Activated naive CD4-positive, alpha-beta T cell treated with anti-CD3 and anti-CD28 coated beads, Interleukin-2, amount 10 ng/mL, durations not matched to agents 7 days and 5 days (primary cell): Measurements from ENCODE around the gene PCDHA7.
"Not testable (repeated sequence)": the region's sequence is repeated elsewhere in the genome, so short reads cannot be mapped to it uniquely, and the experiment has no call there.

Experiments
- CTCF ChIA-PET: fragments of 350-600 bp; sonication (Branson Sonifier 250); formaldehyde crosslinking; loops from one replicate; lab custom pipeline; 2021; ENCODE audit warnings: antibody characterized with exemption; lab: Charles Lee
- DNase-seq: peaks from one replicate; pipeline ENCODE4 v3.0.0-alpha.2; 2020
- H3K27ac Mint-ChIP-seq: one replicate; pipeline ENCODE4 v1.8.0; 2021; ENCODE audit warnings: mild to moderate bottlenecking, moderate library complexity, mixed read lengths
- H3K27me3 Mint-ChIP-seq: one replicate; pipeline ENCODE4 v1.8.0; 2021; ENCODE audit warnings: mild to moderate bottlenecking, mixed read lengths
- H3K36me3 Mint-ChIP-seq: one replicate; pipeline ENCODE4 v1.8.0; 2021; ENCODE audit warnings: mixed read lengths
- H3K4me1 Mint-ChIP-seq: one replicate; pipeline ENCODE4 v1.8.0; 2021; ENCODE audit warnings: mixed read lengths
- H3K4me3 Mint-ChIP-seq: one replicate; pipeline ENCODE4 v1.8.0; 2021; ENCODE audit warnings: mild to moderate bottlenecking, moderate library complexity, mixed read lengths
- H3K9me3 Mint-ChIP-seq: one replicate; pipeline ENCODE4 v1.8.0; 2021; ENCODE audit warnings: mixed read lengths

PCDHA7 gene, protein sequence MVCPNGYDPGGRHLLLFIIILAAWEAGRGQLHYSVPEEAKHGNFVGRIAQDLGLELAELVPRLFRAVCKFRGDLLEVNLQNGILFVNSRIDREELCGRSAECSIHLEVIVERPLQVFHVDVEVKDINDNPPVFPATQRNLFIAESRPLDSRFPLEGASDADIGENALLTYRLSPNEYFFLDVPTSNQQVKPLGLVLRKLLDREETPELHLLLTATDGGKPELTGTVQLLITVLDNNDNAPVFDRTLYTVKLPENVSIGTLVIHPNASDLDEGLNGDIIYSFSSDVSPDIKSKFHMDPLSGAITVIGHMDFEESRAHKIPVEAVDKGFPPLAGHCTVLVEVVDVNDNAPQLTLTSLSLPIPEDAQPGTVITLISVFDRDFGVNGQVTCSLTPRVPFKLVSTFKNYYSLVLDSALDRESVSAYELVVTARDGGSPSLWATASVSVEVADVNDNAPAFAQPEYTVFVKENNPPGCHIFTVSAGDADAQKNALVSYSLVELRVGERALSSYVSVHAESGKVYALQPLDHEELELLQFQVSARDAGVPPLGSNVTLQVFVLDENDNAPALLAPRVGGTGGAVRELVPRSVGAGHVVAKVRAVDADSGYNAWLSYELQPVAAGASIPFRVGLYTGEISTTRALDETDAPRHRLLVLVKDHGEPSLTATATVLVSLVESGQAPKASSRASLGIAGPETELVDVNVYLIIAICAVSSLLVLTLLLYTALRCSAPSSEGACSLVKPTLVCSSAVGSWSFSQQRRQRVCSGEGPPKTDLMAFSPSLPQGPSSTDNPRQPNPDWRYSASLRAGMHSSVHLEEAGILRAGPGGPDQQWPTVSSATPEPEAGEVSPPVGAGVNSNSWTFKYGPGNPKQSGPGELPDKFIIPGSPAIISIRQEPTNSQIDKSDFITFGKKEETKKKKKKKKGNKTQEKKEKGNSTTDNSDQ

DNA sequence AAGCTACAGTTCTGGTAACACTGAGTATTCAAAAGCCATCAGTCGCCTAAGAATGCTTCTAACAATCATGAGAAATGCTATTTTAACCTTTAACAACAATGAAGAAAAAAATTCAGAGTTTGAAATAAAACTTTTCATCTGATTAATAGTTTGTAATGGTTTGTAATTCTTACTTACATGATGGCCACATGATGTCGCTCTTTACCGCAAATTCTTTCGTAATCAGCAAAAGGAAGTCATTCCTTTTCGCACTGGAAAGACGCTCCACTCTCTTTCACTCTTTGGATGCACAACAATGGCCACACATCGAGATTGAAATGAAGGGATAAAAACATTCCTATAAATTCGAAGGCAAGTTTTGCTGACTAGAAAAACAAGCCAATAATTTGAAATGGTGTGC is at the start of gene PCDHA7:
Gene PCDHA7 (plus strand): TSS at position 277 of the 400 bp plus-strand sequence. CDS start 115 bp downstream, at position 392.
- H3K27ac Mint-ChIP-seq = peak within 1 kb of the TSS; percentile 24
- no peaks in the 10 kb centered on the region for H3K4me1 Mint-ChIP-seq
- peaks cover 14% of the 10 kb centered on the region for H3K27me3 Mint-ChIP-seq
- peaks cover 21% of the 10 kb centered on the region for H3K9me3 Mint-ChIP-seq
- CTCF ChIA-PET = no interaction called here
- no peak within 1 kb of the TSS for H3K4me3 Mint-ChIP-seq
- no peaks in the 10 kb centered on the region for H3K36me3 Mint-ChIP-seq
- DNase-seq = no peak

DNA sequence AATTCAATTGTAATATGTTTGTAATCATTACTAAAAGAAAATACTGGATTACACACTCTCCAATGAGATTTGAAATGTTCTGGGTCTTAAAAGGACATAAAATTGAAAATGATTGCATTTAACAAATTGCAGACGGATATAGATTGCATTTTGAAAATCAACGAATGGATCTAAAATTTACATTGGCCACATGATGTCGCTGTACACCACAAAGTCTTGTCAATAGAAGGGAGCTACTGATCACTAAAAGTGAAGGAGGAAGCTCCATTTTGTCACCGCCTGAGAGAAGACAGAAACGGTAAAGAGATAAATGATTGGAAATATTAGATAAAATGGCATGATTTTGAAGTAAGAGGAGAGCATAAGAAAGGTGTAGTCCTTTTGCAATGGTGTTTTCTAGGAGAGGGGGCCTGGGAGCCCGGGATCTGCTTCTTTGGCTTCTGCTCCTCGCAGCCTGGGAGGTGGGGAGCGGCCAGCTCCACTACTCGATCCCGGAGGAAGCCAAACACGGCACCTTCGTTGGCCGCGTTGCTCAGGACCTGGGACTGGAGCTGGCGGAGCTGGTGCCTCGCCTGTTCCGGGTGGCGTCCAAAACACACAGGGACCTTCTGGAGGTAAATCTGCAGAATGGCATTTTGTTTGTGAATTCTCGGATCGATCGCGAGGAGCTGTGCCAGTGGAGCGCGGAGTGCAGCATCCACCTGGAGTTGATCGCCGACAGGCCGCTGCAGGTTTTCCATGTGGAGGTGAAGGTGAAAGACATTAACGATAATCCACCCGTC is 48.0 kb upstream of the PCDHA7 start, which contains the start of gene PCDHA1:
Gene PCDHA1 (plus strand): TSS at position 236 of the 782 bp plus-strand sequence.
- no peak for DNase-seq
- CTCF ChIA-PET = no interaction called here
- no peaks in the 10 kb centered on the region for H3K4me1 Mint-ChIP-seq
- no peak within 1 kb of the TSS for H3K27ac Mint-ChIP-seq
- H3K4me3 Mint-ChIP-seq = no peak within 1 kb of the TSS
- H3K36me3 Mint-ChIP-seq = no peaks in the 10 kb centered on the region
- H3K27me3 Mint-ChIP-seq = peaks cover 20% of the 10 kb centered on the region
- peaks cover 43% of the 10 kb centered on the region for H3K9me3 Mint-ChIP-seq

DNA sequence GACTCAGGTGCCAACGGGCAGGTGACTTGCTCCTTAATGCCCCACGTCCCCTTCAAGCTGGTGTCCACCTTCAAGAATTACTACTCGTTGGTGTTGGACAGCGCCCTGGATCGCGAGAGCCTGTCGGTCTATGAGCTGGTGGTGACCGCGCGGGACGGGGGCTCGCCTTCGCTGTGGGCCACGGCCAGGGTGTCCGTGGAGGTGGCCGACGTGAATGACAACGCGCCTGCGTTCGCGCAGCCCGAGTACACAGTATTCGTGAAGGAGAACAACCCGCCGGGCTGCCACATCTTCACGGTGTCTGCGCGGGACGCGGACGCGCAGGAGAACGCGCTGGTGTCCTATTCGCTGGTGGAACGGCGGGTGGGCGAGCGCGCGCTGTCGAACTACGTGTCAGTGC is 46.6 kb upstream of the PCDHA7 start:
- H3K4me1 Mint-ChIP-seq, DNase-seq, H3K27ac Mint-ChIP-seq, CTCF ChIA-PET, H3K36me3 Mint-ChIP-seq, H3K4me3 Mint-ChIP-seq: not testable (repeated sequence)
- Mint-ChIP-seq H3K27me3 (peaks cover 20% of the 10 kb centered on the region), H3K9me3 (peaks cover 36% of the 10 kb centered on the region)

DNA sequence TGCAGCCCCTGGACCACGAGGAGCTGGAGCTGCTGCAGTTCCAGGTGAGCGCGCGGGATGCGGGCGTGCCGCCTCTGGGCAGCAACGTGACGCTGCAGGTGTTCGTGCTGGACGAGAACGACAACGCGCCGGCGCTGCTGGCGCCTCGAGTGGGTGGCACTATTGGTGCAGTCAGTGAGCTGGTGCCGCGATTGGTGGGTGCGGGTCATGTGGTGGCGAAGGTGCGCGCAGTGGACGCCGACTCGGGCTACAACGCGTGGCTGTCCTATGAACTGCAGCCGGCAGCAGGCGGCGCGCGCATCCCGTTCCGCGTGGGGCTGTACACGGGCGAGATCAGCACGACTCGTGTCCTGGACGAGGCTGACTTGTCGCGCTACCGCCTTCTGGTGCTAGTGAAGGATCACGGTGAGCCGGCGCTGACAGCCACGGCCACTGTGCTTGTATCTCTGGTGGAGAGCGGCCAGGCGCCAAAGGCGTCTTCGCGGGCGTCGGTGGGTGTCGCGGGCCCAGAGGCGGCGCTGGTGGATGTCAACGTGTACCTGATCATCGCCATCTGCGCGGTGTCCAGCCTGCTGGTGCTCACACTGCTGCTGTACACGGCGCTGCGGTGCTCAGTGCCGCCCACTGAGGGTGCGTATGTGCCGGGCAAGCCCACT is 46.1 kb upstream of the PCDHA7 start:
- H3K27ac Mint-ChIP-seq, H3K4me3 Mint-ChIP-seq, H3K36me3 Mint-ChIP-seq, DNase-seq, CTCF ChIA-PET, H3K4me1 Mint-ChIP-seq: not testable (repeated sequence)
- H3K9me3 Mint-ChIP-seq = peaks cover 31% of the 10 kb centered on the region
- H3K27me3 Mint-ChIP-seq = peaks cover 20% of the 10 kb centered on the region

DNA sequence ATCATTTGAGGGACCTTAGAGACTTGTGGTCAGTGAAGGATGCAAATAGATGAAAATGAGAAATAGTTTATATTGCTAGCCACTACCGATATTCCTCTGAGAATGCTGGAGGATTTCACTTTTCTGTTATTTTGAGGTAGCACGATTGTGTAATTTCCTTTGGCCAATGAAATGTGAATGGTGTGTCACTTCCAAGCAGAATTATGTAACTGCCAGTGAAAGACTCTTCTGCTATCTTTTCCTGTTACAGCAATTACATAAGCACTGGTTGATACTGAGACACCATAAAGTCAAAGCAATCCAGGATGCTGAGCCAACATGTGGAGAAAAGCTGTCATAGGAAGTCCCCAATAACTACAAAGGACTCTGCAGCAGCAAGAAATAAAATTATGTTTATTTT is 43.0 kb upstream of the PCDHA7 start:
- Mint-ChIP-seq H3K27ac (no peak overlapping the region), H3K36me3 (no peaks in the 10 kb centered on the region)

DNA sequence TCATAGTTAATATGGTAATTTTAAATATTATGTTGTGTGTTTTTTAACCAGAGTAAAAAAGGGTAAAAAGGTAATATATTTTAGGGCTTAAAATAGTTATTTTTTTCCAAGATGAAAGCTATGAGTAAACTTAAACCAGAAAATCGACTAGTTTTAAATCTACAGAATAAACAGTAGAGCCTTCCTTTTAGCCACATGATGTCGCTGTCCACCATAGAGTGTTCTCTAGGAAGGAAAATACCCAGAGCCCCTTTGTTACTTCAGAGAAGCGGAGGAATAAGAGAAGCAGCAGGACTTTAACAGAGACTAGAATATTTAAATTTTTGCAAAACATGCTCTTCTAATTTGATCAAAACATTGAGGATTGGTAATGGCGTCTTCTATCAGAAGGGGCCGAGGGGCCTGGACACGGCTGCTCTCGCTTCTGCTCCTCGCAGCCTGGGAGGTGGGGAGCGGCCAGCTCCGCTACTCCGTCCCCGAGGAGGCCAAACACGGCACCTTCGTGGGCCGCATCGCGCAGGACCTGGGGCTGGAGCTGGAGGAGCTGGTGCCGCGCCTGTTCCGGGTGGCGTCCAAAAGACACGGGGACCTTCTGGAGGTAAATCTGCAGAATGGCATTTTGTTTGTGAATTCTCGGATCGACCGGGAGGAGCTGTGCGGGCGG is 39.3 kb upstream of the PCDHA7 start, which contains the start of gene PCDHA2:
Gene PCDHA2 (plus strand): TSS at position 258 of the 664 bp plus-strand sequence.
- Mint-ChIP-seq H3K4me3 (no peak within 1 kb of the TSS), H3K4me1 (no peaks in the 10 kb centered on the region), H3K36me3 (no peaks in the 10 kb centered on the region), H3K27ac (no peak within 1 kb of the TSS), H3K9me3 (peaks cover 15% of the 10 kb centered on the region), H3K27me3 (peaks cover 9% of the 10 kb centered on the region)
- no peak for DNase-seq
- CTCF ChIA-PET = interaction anchor here (0.6 to 1.5 kb wide), 2 partner anchors 10 to 25 kb away, joined by 3 read pairs; no protein-coding TSS in a partner anchor

More for the DNA sequence above, 43.0 kb upstream of the PCDHA7 start:
- Mint-ChIP-seq H3K4me1 (no peaks in the 10 kb centered on the region), H3K9me3 (peaks cover 25% of the 10 kb centered on the region), H3K27me3 (peaks cover 29% of the 10 kb centered on the region), H3K4me3 (no peak overlapping the region)
- CTCF ChIA-PET = no interaction called here
- DNase-seq = no peak

DNA sequence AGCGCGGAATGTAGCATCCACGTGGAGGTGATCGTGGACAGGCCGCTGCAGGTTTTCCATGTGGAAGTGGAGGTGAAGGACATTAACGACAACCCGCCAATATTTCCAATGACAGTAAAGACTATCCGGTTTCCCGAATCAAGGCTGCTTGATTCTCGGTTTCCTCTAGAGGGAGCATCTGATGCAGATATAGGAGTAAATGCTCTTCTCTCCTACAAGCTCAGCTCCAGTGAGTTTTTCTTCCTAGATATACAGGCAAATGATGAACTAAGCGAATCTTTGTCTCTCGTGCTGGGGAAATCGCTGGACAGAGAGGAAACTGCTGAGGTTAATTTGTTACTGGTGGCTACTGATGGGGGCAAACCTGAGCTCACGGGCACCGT is 38.8 kb upstream of the PCDHA7 start:
- Mint-ChIP-seq H3K4me1 (no peaks in the 10 kb centered on the region), H3K36me3 (no peaks in the 10 kb centered on the region), H3K27ac (no peak overlapping the region), H3K4me3 (no peak overlapping the region), H3K9me3 (peaks cover 15% of the 10 kb centered on the region), H3K27me3 (peaks cover 9% of the 10 kb centered on the region)
- CTCF ChIA-PET = interaction anchor here (1.5 kb wide), 1 partner anchor 11 kb away, joined by 3 read pairs; no protein-coding TSS in a partner anchor
- DNase-seq = no peak

DNA sequence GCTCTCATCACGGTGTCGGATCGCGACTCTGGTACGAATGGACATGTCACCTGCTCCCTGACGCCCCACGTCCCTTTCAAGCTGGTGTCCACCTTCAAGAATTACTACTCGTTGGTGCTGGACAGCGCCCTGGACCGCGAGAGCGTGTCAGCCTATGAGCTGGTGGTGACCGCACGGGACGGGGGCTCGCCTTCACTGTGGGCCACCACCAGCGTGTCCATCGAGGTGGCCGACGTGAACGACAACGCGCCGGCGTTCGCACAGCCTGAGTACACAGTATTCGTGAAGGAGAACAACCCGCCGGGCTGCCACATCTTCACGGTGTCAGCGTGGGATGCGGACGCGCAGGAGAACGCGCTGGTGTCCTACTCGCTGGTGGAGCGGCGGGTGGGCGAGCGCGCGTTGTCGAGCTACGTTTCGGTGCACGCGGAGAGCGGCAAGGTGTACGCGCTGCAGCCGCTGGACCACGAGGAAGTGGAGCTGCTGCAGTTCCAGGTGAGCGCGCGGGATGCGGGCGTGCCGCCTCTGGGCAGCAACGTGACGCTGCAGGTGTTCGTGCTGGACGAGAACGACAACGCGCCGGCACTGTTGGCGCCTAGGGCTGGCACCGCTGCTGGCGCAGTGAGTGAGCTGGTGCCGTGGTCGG is 37.9 kb upstream of the PCDHA7 start:
- not testable (repeated sequence) for H3K36me3 Mint-ChIP-seq, DNase-seq, H3K4me3 Mint-ChIP-seq, H3K27ac Mint-ChIP-seq, H3K4me1 Mint-ChIP-seq
- CTCF ChIA-PET = interaction anchor here (1.5 kb wide), 1 partner anchor 12 kb away, joined by 3 read pairs; no protein-coding TSS in a partner anchor
- Mint-ChIP-seq H3K9me3 (peaks cover 20% of the 10 kb centered on the region), H3K27me3 (peaks cover 11% of the 10 kb centered on the region)

DNA sequence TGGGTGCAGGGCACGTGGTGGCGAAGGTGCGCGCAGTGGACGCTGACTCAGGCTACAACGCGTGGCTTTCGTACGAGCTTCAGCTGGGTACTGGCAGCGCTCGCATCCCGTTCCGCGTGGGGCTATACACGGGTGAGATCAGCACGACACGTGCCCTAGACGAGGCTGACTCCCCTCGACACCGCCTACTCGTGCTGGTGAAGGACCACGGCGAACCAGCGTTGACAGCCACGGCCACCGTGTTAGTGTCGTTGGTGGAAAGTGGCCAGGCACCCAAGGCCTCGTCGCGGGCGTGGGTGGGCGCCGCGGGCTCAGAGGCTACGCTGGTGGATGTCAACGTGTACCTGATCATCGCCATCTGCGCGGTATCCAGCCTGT is 37.4 kb upstream of the PCDHA7 start:
- no peak for DNase-seq

DNA sequence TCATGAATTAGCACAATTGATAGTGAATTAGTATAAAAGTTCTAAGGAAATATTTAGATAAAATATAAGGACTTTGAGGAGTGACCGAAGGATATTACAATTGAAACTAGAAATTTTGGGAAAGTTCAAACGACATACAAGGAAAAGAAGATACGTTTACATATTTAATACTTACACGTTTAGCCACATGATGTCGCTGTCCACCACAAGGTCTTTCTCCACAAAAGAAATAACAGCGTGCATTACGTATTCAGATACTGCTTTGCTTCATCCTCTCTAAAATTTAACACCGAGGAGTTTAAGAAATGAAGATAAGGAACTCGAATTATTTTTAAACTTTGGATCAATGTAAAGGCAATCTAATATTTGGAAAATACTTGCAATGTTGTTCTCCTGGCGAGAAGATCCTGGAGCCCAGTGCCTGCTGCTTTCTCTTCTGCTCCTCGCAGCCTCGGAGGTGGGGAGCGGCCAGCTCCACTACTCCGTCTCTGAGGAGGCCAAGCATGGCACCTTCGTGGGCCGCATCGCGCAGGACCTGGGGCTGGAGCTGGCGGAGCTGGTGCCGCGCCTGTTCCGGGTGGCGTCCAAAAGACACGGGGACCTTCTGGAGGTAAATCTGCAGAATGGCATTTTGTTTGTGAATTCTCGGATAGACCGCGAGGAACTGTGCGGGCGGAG is 33.1 kb upstream of the PCDHA7 start, which contains the start of gene PCDHA3:
Gene PCDHA3 (plus strand): TSS at position 242 of the 678 bp plus-strand sequence.
- no peak for DNase-seq
- peaks cover 2% of the 10 kb centered on the region for H3K36me3 Mint-ChIP-seq
- H3K27ac Mint-ChIP-seq = peak within 1 kb of the TSS; percentile 49
- H3K4me1 Mint-ChIP-seq = no peaks in the 10 kb centered on the region
- peak within 1 kb of the TSS; percentile 10 for H3K4me3 Mint-ChIP-seq
- peaks cover 24% of the 10 kb centered on the region for H3K9me3 Mint-ChIP-seq
- peaks cover 4% of the 10 kb centered on the region for H3K27me3 Mint-ChIP-seq
- CTCF ChIA-PET = no interaction called here

More for the DNA sequence above, 37.4 kb upstream of the PCDHA7 start:
- H3K9me3 Mint-ChIP-seq = peaks cover 24% of the 10 kb centered on the region
- H3K27me3 Mint-ChIP-seq = peaks cover 13% of the 10 kb centered on the region
- CTCF ChIA-PET = no interaction called here
- H3K36me3 Mint-ChIP-seq = no peaks in the 10 kb centered on the region
- H3K4me3 Mint-ChIP-seq = no peak overlapping the region
- H3K27ac Mint-ChIP-seq = no peak overlapping the region
- H3K4me1 Mint-ChIP-seq = no peaks in the 10 kb centered on the region

DNA sequence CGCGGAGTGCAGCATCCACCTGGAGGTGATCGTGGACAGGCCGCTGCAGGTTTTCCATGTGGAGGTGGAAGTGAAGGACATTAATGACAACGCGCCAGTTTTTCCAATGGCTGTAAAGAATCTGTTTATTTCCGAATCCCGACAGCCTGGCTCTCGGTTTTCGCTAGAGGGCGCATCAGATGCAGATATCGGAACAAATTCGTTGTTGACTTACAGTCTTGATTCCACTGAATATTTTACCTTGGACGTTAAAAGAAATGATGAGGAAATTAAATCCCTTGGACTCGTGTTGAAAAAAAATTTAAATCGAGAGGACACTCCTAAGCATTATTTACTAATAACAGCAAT is 32.6 kb upstream of the PCDHA7 start:
- Mint-ChIP-seq H3K36me3 (peaks cover 2% of the 10 kb centered on the region), H3K4me3 (no peak overlapping the region), H3K27ac (no peak overlapping the region), H3K27me3 (peaks cover 4% of the 10 kb centered on the region), H3K4me1 (no peaks in the 10 kb centered on the region), H3K9me3 (peaks cover 23% of the 10 kb centered on the region)
- no peak for DNase-seq
- CTCF ChIA-PET = no interaction called here

DNA sequence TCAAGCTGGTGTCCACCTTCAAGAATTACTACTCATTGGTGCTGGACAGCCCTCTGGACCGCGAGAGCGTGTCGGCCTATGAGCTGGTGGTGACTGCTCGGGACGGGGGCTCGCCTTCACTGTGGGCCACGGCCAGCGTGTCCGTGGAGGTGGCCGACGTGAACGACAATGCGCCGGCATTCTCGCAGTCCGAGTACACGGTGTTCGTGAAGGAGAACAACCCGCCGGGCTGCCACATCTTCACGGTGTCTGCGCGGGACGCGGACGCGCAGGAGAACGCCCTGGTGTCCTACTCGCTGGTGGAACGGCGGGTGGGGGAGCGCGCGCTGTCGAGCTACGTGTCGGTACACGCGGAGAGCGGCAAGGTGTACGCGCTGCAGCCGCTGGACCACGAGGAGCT is 31.7 kb upstream of the PCDHA7 start:
- DNase-seq, H3K4me3 Mint-ChIP-seq, CTCF ChIA-PET, H3K27me3 Mint-ChIP-seq, H3K4me1 Mint-ChIP-seq, H3K36me3 Mint-ChIP-seq: not testable (repeated sequence)
- peak overlapping the region; percentile 49 for H3K27ac Mint-ChIP-seq
- peaks cover 25% of the 10 kb centered on the region for H3K9me3 Mint-ChIP-seq
